ENCODE results near the gene DNM1.

DNA sequence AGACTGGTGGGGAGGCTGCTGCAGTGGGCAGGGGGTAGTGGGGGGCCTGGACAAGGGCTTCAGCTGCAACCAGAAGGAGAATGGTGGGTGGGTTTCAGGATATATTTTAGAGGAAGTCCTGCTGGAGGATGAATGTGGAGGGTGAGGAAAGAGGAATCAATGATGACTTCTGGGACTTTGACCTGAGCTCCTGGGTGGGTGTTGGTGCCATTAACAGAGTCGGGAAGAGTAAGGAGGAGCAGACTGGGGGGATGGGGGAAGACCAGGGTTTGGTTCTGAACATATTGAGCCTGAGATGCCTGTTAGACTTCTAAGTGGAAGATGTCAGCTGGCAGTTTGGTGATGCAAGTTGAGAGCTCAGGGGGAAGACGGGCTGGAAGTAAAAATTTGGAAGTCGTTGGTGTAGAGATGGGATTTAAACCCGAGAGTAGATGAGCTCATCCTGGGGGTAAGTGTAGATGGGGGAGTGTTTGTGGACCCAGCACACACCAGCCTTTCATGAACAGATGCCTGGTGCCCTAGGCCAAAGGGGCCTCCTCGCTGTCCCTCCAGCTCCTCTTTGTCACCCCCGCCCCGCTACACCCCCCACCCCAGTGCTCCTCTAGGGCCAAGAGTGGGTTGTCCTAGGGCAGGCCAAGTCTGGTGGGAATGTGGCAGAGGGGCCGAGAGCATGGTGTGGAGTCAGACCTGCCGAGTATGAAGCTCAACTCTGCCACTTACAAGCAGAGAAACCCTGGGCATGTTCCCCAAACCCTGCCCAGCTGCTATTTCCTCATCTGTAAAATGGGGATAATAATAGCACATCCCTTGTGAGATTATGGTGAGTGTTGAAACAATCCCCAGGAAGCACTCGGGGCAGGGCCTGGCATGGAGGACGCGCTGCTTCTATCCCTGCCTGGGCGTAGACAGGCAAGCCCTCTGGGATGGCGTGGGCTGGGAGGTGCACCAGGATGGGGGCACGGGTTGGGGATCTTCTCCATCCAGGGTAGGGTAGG, 4.0 kb downstream of the DNM1 start:
- no peak for TF ChIP-seq POLR2A (IDR thresholded peaks at IDR 0.05; ENCODE audit: low read depth, low read length)
- TF ChIP-seq TAF1 (IDR thresholded peaks at IDR 0.05; ENCODE audit: borderline replicate concordance, low read depth, low read length), result no peak
